WTC11 (cell line): ENCODE measurements around the gene TUBGCP2.

Experiments
- ATF1 ChIP-seq: sonication (generic); formaldehyde crosslinking; IDR thresholded peaks from 2 replicates; pipeline ENCODE4 v1.8.1; 2023; ENCODE audit warnings: mild to moderate bottlenecking, moderate library complexity, missing genetic modification reagents
- ATF2 ChIP-seq: sonication (generic); formaldehyde crosslinking; IDR thresholded peaks from 2 replicates; pipeline ENCODE4 v1.8.1; 2022; ENCODE audit warnings: low read depth, missing genetic modification reagents, borderline replicate concordance
- CTCF ChIP-seq: fragments of 200-600 bp; IDR thresholded peaks from 2 replicates; pipeline ENCODE4 v1.8.0; 2022; ENCODE audit warnings: antibody characterized with exemption
- FOXP4 ChIP-seq: sonication (generic); formaldehyde crosslinking; IDR thresholded peaks from 2 replicates; pipeline ENCODE4 v1.8.0; 2022; ENCODE audit warnings: mild to moderate bottlenecking, missing genetic modification reagents
- SMAD3 ChIP-seq: sonication (generic); formaldehyde crosslinking; IDR thresholded peaks from 2 replicates; pipeline ENCODE4 v1.8.0; 2022; ENCODE audit warnings: missing genetic modification reagents, mild to moderate bottlenecking, borderline replicate concordance
- SMAD4 ChIP-seq: sonication (generic); formaldehyde crosslinking; IDR thresholded peaks from 2 replicates; pipeline ENCODE4 v1.8.0; 2022; ENCODE audit warnings: mild to moderate bottlenecking, missing genetic modification reagents
- SP1 ChIP-seq: sonication (generic); formaldehyde crosslinking; conservative IDR thresholded peaks from 2 replicates; pipeline ENCODE4 v1.8.1; 2022; ENCODE audit warnings: missing genetic modification reagents
- TEAD1 ChIP-seq: sonication (generic); formaldehyde crosslinking; IDR thresholded peaks from 2 replicates; pipeline ENCODE4 v1.8.0; 2022; ENCODE audit warnings: mild to moderate bottlenecking, missing genetic modification reagents
- ZNF121 ChIP-seq: sonication (generic); formaldehyde crosslinking; IDR thresholded peaks from 2 replicates; pipeline ENCODE4 v1.8.0; 2023; ENCODE audit warnings: missing genetic modification reagents
- ZNF512 ChIP-seq: sonication (generic); formaldehyde crosslinking; IDR thresholded peaks from 2 replicates; pipeline ENCODE4 v1.8.1; 2022; ENCODE audit warnings: missing genetic modification reagents, borderline replicate concordance

- TF ChIP-seq CTCF (no peak), ZNF512 (no peak), SP1 (no peak), SMAD4 (CRISPR knock-in tag) (no peak), SMAD3 (CRISPR knock-in tag) (no peak), ATF2 (CRISPR knock-in tag) (no peak), TEAD1 (CRISPR knock-in tag) (no peak), FOXP4 (CRISPR knock-in tag) (no peak), ZNF121 (CRISPR knock-in tag) (no peak), ATF1 (CRISPR knock-in tag) (no peak)
Measured at GRCh38 chr10:133312016-133312768, 3.5 kb upstream of the TUBGCP2 start.
